ENCODE measurements around the gene DPP10.

The DPP10 gene

GRCh38 chr2:114754907-114755563 lies 312.6 kb downstream of the DPP10 start:
- in situ Hi-C loops (cut with MboI; ENCODE audit: low sequenced_read_pairs, unreplicated experiment): no loop called here

DNA sequence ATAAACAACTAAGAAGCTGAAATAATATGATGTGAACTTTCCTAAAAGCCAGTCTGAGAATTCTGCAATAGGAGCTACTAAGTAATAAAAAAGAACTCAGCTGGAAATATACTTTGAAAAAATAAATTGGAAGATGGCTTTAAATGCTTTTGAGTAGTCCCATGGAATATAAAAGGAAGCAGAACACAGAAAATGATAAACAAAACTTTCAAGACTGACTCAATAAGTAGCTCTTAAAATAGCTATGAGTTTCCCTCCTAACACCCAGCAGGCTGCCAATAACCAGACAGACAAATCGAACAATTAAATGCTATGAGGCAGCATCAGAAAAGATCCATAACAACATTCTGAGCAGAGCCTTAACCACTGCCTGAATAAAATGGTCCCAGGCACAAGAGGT lies 319.9 kb downstream of the DPP10 start:
- in situ Hi-C loops (cut with MboI; ENCODE audit: low sequenced_read_pairs, unreplicated experiment): no loop called here
- no peak for TF ChIP-seq CTCF (IDR thresholded peaks at IDR 0.05; ENCODE audit: borderline replicate concordance, control extremely low read depth, extremely low read depth, insufficient read depth, missing control alignments)
- no peak for DNase-seq (ENCODE audit: low spot score)

More at GRCh38 chr2:114754907-114755563, 312.6 kb downstream of the DPP10 start:
- no peak for TF ChIP-seq CTCF (IDR thresholded peaks at IDR 0.05; ENCODE audit: borderline replicate concordance, control extremely low read depth, extremely low read depth, insufficient read depth, missing control alignments)
- DNase-seq (ENCODE audit: low spot score): no peak

- DNase-seq (ENCODE audit: low spot score): no peak
- no peak for TF ChIP-seq CTCF (IDR thresholded peaks at IDR 0.05; ENCODE audit: borderline replicate concordance, control extremely low read depth, extremely low read depth, insufficient read depth, missing control alignments)
- in situ Hi-C loops (cut with MboI; ENCODE audit: low sequenced_read_pairs, unreplicated experiment): no loop called here
Observed at GRCh38 chr2:114762986-114763385, 320.5 kb downstream of the DPP10 start.

DNA sequence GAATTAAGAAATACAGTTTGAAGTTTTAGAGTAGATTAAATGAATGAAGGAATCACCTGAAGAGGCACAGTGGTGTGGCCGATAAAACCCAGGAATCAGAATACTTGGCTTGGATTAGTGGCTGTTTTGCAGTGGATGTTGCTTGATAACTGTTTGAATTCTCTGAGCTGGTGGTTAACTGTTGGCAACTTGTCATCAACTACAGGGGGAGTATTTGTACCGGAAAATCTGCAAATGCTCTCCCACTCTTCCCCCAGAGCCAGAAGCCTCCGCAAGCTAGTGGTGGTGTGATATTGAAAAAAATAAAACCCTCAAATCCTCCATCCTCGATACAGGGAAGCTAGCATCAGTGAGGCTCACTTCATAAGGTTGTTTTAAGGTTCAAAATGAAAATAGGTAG lies 326.7 kb downstream of the DPP10 start:
- TF ChIP-seq CTCF (IDR thresholded peaks at IDR 0.05; ENCODE audit: borderline replicate concordance, control extremely low read depth, extremely low read depth, insufficient read depth, missing control alignments): no peak
- in situ Hi-C loops (cut with MboI; ENCODE audit: low sequenced_read_pairs, unreplicated experiment): no loop called here
- DNase-seq (ENCODE audit: low spot score): no peak

DNA sequence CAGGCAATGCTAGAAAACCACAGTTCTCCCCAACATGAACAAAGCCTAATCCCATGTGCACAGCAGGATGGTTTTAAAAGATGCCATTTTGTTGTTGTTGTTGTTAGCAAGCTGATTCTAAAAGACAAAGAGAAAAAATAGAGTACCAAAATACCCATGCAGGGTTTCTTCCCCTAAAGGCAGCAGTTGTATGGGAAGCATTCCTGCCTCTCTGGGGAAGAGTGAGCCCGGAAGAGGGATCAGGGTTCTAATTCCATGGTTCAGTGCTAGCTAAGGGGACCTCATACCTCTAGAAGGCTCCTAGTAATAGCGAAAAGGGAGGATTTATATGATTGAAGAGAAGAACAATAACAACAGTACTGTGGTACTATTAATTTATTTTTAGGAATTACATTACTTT lies 327.6 kb downstream of the DPP10 start:
- DNase-seq (ENCODE audit: low spot score): no peak
- in situ Hi-C loops (cut with MboI; ENCODE audit: low sequenced_read_pairs, unreplicated experiment): no loop called here
- no peak for TF ChIP-seq CTCF (IDR thresholded peaks at IDR 0.05; ENCODE audit: borderline replicate concordance, control extremely low read depth, extremely low read depth, insufficient read depth, missing control alignments)

- TF ChIP-seq CTCF (IDR thresholded peaks at IDR 0.05; ENCODE audit: borderline replicate concordance, control extremely low read depth, extremely low read depth, insufficient read depth, missing control alignments): no peak
- in situ Hi-C loops (cut with MboI; ENCODE audit: low sequenced_read_pairs, unreplicated experiment): no loop called here
- no peak for DNase-seq (ENCODE audit: low spot score)
Observed at GRCh38 chr2:114784046-114784445, 341.6 kb downstream of the DPP10 start.
